ENCODE data around the gene NOP16.

DNA sequence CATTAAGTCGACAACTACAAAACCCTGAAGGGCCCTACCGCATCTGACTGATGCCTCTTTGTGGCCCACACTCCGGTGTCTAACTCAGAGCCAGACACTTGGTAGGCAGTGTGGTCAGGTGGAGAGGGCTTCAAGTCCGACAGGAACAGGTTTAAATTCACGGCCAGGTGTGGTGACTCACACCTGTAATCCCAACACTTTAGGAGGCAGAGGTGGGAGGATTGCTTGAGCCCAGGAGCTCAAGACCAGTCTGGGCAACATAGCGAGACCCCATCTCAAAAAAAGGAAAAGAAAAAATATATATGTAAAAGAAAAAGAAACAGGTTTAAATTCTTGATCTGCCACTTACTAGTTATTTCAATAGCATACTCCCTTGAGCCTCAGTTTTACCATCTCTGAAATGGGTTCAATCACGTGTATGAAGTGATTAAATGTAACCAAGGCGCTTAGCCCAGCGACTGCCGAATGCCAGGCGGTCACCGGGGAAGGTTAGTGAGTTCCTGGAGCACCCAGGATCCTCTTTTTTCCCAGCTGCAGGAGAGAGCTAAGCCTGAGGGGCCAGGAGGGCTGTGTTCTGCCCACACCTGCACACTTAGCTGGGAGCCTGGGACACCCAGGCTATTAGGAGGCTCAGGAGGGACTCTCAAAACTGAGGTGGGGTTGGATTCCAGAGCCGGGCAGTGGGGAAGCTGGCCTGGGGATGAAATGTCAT lies 27.0 kb upstream of the NOP16 start:
- TF ChIP-seq, protein P1, sequence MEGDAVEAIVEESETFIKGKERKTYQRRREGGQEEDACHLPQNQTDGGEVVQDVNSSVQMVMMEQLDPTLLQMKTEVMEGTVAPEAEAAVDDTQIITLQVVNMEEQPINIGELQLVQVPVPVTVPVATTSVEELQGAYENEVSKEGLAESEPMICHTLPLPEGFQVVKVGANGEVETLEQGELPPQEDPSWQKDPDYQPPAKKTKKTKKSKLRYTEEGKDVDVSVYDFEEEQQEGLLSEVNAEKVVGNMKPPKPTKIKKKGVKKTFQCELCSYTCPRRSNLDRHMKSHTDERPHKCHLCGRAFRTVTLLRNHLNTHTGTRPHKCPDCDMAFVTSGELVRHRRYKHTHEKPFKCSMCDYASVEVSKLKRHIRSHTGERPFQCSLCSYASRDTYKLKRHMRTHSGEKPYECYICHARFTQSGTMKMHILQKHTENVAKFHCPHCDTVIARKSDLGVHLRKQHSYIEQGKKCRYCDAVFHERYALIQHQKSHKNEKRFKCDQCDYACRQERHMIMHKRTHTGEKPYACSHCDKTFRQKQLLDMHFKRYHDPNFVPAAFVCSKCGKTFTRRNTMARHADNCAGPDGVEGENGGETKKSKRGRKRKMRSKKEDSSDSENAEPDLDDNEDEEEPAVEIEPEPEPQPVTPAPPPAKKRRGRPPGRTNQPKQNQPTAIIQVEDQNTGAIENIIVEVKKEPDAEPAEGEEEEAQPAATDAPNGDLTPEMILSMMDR (IDR thresholded peaks at IDR 0.05; ENCODE audit: poor library complexity): no peak
- TF ChIP-seq EZH2 (IDR thresholded peaks at IDR 0.05; ENCODE audit: borderline replicate concordance): no peak
- TF ChIP-seq EZH2phosphoT487 (IDR thresholded peaks at IDR 0.05; ENCODE audit: low read depth, severe bottlenecking, unreplicated experiment): no peak
